PFSK-1 (cell line): ENCODE measurements around the gene SPTLC1.

Source experiments
- FOXP2 ChIP-seq: optimal IDR thresholded peaks from 2 replicates; pipeline ENCODE3; 2011; ENCODE audit warnings: borderline replicate concordance, control low read depth, inconsistent platforms; ENCODE audit not compliant: insufficient read depth; ENCODE audit errors: extremely low read length, extremely low read depth
- POLR2AphosphoS5 ChIP-seq: IDR thresholded peaks from 2 replicates; pipeline ENCODE4 v1.6.1; 2012; ENCODE audit warnings: low read depth, mild to moderate bottlenecking, control low read depth, low read length, moderate library complexity
- SIN3A ChIP-seq: IDR thresholded peaks from 2 replicates; pipeline ENCODE4 v1.6.1; 2012; ENCODE audit warnings: mild to moderate bottlenecking, low read length, moderate library complexity, borderline replicate concordance; ENCODE audit not compliant: insufficient read depth
- TAF1 ChIP-seq: IDR thresholded peaks from 2 replicates; pipeline ENCODE4 v1.6.1; 2012; ENCODE audit warnings: low read length, control low read depth, borderline replicate concordance; ENCODE audit not compliant: insufficient read depth
- TF ChIP-seq, protein P1 (sequence below), 2 experiments: IDR thresholded peaks; 2 replicates each; pipeline versions ENCODE4 v1.6.1 to v1.8.0; 2011 to 2012; ENCODE audit warnings: low read depth in 2 of 2, low read length in 2 of 2, control low read depth in 1 of 2, inconsistent platforms in 1 of 2, mild to moderate bottlenecking in 1 of 2, moderate library complexity in 1 of 2; ENCODE audit not compliant: insufficient read depth in 1 of 2

Gene SPTLC1

DNA sequence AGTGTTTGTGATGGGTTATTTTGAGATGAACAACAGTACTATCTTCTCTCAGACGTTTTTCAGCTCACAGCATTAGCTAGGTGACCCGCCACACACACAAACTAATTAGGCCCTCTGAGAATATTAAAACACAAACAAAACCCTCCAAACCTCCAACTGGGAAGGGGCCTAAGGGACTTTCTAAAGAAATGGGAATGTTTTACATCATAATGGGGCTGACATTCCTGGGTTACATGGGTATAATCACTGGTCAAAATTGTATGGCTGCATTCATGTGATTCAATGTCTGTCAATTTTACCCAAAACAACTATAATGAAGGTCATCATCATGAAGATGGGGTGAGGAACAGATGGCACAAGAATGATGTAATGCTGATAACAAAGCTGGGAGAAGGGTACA, 59.6 kb downstream of the SPTLC1 start:
- TF ChIP-seq TAF1 (no peak), SIN3A (no peak), FOXP2 (no peak), POLR2AphosphoS5 (no peak)
- TF ChIP-seq, protein P1, sequence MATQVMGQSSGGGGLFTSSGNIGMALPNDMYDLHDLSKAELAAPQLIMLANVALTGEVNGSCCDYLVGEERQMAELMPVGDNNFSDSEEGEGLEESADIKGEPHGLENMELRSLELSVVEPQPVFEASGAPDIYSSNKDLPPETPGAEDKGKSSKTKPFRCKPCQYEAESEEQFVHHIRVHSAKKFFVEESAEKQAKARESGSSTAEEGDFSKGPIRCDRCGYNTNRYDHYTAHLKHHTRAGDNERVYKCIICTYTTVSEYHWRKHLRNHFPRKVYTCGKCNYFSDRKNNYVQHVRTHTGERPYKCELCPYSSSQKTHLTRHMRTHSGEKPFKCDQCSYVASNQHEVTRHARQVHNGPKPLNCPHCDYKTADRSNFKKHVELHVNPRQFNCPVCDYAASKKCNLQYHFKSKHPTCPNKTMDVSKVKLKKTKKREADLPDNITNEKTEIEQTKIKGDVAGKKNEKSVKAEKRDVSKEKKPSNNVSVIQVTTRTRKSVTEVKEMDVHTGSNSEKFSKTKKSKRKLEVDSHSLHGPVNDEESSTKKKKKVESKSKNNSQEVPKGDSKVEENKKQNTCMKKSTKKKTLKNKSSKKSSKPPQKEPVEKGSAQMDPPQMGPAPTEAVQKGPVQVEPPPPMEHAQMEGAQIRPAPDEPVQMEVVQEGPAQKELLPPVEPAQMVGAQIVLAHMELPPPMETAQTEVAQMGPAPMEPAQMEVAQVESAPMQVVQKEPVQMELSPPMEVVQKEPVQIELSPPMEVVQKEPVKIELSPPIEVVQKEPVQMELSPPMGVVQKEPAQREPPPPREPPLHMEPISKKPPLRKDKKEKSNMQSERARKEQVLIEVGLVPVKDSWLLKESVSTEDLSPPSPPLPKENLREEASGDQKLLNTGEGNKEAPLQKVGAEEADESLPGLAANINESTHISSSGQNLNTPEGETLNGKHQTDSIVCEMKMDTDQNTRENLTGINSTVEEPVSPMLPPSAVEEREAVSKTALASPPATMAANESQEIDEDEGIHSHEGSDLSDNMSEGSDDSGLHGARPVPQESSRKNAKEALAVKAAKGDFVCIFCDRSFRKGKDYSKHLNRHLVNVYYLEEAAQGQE (IDR thresholded peaks at IDR 0.05; ENCODE audit: insufficient read depth in 1 of 2, low read depth in 2 of 2, low read length in 2 of 2) = no peak

GRCh38 chr9:92048924-92049625, 66.1 kb downstream of the SPTLC1 start:
- TF ChIP-seq, protein P1 (IDR thresholded peaks at IDR 0.05; ENCODE audit: insufficient read depth in 1 of 2, low read depth in 2 of 2, low read length in 2 of 2) = no peak
- no peak for TF ChIP-seq SIN3A
- no peak for TF ChIP-seq POLR2AphosphoS5
- no peak for TF ChIP-seq TAF1
- TF ChIP-seq FOXP2 = no peak

GRCh38 chr9:92047500-92047899, 67.7 kb downstream of the SPTLC1 start:
- no peak for TF ChIP-seq POLR2AphosphoS5

DNA sequence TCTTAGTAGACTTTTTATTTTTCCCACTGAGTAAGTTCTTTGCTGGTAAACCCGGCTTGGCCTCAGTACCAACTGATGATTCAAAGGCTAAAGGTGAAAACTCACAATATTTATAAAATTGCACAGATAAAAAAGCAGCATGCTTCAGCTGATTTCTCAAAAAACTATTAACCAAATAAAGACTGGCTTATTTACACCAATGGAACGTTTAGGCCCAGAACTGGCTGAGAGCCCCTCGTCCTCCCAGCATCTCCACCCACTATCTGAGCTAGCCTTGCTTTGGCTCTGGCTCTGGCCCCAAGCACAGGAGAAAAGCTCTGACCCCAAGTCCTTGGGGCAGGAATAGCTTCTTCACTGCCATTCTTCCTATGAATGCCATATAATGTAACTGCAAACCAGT, 68.5 kb downstream of the SPTLC1 start:
- TF ChIP-seq TAF1 = no peak
- no peak for TF ChIP-seq FOXP2
- TF ChIP-seq, protein P1 (IDR thresholded peaks at IDR 0.05; ENCODE audit: insufficient read depth in 1 of 2, low read depth in 2 of 2, low read length in 2 of 2) = no peak
- TF ChIP-seq POLR2AphosphoS5 = no peak

GRCh38 chr9:92044936-92045335, 70.3 kb downstream of the SPTLC1 start:
- TF ChIP-seq TAF1 (no peak), FOXP2 (no peak), POLR2AphosphoS5 (no peak), SIN3A (no peak)
- TF ChIP-seq, protein P1 (IDR thresholded peaks at IDR 0.05; ENCODE audit: insufficient read depth in 1 of 2, low read depth in 2 of 2, low read length in 2 of 2) = no peak
